ENCODE data around the gene VIM.

- TF ChIP-seq, protein P1, sequence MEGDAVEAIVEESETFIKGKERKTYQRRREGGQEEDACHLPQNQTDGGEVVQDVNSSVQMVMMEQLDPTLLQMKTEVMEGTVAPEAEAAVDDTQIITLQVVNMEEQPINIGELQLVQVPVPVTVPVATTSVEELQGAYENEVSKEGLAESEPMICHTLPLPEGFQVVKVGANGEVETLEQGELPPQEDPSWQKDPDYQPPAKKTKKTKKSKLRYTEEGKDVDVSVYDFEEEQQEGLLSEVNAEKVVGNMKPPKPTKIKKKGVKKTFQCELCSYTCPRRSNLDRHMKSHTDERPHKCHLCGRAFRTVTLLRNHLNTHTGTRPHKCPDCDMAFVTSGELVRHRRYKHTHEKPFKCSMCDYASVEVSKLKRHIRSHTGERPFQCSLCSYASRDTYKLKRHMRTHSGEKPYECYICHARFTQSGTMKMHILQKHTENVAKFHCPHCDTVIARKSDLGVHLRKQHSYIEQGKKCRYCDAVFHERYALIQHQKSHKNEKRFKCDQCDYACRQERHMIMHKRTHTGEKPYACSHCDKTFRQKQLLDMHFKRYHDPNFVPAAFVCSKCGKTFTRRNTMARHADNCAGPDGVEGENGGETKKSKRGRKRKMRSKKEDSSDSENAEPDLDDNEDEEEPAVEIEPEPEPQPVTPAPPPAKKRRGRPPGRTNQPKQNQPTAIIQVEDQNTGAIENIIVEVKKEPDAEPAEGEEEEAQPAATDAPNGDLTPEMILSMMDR (IDR thresholded peaks at IDR 0.05): no peak
- no peak for TF ChIP-seq EZH2 (IDR thresholded peaks at IDR 0.05; ENCODE audit: borderline replicate concordance, insufficient read depth, low read depth, low read length, poor library complexity, severe bottlenecking)
These were observed 5.4 kb downstream of the VIM start for GRCh38 chr10:17233286-17233991.
